Epidermal melanocyte (primary cell): Measurements from ENCODE around the gene MR1.

Source experiments
- DNase-seq: peaks from one replicate; pipeline ENCODE4 v3.0.0; 2011; ENCODE audit warnings: low spot score; ENCODE audit not compliant: insufficient read length

MR1 gene

DNA sequence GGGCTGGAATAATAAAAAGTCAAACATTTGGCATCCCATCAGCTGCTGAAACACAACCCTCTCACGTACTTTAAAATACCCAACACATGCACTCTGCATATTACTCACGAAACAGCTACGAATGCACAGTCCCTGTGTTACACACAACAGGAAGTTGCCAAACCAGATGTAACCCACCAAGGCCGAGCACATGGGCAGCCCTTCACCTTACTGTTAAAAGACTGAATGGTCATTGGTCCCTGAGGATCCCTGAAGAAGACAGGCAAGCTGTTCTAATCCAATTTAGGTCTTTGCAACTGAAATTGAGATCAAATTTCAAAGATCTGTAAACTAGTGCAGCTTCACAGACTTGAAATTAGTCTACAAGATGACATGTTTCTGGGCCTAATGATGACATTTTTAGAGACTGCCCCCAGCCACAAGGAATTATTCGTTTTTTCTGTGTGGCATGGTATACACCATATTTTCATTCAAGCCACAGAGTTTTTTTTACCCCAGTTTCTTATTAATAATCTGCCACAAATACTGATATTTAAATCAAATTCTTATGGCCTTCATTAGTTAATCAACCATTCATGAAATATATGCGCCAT is 29.1 kb downstream of the MR1 start:
- DNase-seq: no peak

- DNase-seq: no peak
These were observed 30.3 kb downstream of the MR1 start for GRCh38 chr1:181064011-181064623.

DNA sequence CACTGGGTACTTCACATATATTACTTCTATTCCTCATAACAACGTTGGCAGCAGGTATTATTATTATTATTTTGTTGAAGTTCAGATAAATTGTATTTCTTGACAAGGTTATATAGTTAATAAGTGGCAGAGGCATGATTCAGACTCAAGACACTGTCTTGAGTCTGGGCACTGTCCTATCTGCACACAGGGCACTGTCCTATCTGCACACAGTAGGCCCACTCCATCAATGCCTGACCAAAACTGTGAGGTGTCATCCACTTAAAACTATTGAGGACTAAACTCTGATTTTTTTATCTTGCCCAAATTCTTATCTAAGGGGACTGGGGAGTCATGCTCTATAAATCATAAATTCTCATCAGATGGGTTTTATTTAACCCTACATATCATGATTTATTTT is 30.9 kb downstream of the MR1 start:
- no peak for DNase-seq

DNA sequence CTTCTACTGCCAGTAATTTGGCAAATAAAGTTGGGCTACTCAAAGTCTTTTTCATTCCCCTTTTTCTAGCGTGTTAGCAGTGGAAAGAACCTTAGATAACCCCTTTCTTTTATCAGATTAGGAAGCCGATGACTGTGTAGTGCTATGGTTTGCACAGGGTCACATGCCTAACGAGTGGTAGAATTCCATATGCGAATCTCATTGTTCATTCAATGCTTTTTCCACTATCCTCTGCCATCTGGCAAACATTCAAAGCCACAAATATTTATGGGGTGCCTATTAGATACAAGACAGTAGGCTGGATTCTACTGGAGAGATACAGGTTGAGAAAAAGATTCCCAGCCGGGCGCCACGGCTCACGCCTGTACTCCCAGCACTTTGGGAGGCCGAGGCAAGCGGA is 39.9 kb downstream of the MR1 start:
- DNase-seq: peak; percentile 83

GRCh38 chr1:181075766-181076350 is 42.1 kb downstream of the MR1 start:
- no peak for DNase-seq

DNA sequence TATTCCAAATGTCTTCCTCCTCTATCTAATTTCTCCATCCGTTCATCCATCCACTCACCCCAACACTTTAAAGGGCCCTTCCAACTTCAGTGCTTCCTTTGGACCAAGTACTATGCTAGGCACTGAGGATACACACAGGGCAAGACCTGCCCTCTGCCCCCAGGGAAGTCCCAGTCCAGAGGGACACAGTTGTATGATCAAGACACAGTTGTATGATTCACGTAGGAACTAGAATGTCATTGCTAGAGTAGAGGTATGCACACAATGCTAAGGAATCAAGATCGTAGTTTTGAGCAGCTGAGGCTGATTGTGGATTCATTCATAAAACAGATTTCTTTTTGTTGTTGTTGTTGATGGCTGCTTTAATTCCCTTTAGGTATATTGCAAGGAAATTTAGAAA is 43.1 kb downstream of the MR1 start:
- DNase-seq: no peak

DNA sequence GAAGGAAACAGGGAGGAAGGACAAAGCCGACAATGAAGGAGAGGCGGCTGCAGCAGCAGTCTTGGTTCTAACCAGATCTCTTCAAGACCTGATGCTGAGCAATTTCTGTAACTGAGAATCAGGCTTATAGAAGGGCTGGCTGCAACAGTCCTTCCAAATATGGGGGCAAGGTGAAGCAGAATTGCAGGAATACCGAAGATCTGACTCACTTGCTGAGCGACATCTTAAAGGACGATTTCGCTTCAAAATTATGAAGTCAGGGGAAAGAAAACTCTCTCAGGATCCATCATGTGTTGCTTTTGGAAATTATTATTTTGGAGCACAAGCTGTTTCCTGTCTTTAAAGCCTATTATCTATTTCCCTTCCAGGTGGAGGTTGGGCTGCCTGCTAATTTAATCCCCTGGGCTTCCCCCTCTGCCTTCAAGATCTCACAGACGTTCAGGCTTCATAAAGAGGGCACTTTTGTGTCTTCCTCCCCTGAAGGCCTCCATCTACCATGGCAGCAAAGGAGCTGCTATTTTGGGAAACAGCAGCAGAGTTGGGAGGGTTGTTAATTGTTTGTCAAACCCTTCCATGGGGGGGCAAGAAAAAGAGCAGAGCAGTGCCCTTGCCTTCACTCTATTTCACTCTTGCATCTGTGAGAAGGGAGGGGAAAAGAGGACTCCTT is 43.9 kb downstream of the MR1 start:
- no peak for DNase-seq

DNA sequence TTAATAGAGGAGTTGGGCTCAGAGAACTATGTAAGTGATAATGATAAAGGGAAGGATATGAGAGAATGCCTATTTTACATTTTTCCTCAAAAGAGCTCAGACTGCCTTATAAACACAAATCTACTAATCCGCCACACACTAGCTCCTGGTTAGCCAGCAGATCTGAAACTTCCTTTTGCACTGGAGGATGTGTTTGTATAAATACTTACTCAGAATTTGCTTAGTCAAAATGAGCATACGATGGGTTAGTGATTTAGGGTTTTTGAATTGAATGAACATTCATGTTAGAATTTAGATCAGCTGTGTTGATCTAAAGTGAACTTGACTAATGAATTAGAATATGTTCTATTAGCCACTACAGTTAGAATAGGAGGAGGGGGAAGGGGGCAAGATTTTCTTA is 45.6 kb downstream of the MR1 start:
- no peak for DNase-seq

DNA sequence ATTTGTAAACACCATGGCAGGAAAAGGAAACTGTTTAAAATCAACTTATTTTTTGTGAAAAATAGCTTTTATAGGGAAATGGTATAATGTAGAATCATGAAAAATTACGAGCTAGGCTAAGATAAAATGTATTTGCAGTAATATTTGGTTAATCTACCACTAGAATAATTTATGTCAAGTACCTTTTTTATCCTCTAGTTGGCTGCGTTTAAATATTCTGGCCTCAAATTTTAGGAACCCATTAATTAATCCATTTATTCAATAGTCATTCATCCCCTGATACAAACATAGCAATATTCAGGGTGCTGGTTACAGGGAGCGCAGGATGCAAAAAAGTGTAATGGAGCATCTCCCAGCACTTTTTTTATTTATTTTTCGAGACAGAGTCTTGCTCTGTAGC is 46.1 kb downstream of the MR1 start:
- DNase-seq: no peak

DNA sequence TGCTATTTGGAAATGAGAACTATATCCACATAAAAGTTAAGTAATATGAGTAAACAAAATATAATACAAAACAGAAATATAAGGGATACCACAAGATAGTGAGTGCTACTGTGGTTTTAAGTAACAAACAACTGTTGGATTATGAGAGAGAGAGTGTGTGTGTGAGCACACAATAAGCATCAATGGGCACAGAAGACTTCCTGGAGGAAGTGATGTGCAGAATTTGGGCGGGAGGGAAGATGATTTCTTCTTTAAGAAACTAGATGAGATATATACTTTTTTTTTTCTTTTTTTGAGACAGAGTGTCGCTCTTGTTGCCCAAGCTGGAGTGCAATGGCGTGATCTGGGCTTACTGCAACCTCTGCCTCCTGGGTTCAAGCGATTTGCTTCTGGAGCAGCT is 46.8 kb downstream of the MR1 start:
- DNase-seq: no peak

DNA sequence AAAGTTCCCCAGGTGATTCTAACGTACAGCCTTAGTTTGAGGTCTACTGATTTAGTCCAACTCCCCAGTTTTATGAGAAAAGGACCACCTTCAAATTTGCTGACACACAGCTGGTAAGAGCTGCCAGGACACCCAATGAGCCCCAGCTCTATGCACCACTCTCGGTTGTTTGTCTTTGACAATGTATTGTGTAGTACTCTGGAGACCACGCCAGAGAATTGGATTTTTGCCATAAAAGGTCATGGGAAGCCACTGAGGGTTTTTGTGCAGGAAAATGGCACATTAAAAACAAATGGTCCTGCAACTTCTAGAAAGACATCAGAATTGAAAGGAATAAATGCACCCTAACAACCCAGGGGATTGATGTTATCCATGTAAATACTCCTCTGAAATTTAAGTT is 47.6 kb downstream of the MR1 start:
- DNase-seq: no peak

DNA sequence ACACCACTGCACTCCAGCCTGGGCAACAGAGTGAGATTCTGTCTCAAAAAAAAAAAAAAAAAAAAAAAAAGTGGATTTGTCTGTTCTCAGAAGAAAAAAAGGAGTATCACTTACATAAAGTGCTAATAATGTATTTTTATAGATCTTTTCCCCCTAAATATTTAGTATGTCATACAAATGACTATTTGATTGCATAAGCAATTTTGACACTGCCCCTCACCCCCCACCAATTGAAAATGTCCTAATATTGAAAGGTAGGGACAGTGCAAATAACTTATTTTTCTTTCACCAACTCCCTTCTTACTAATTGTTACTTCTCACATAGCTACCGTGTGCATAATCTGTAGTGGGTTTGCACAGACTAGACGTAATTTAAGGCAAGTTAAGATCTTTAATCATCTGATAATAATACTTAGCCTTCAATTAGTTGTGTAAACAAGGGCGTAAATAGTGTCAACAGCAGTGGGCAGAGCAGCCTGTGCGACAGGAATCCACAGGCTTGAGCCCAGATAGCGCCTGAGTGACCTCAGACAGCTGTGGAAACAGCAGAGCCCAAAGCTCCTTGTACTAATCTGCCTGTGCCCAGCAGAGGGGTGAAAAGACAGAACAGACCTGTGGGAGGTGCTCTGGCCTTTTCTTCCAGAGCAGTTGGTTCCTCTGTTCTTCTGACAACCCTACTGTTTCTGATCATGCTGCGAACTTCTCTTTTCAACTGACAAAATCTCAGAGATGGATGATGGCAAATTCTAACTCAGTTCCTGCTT is 50.2 kb downstream of the MR1 start:
- no peak for DNase-seq

- DNase-seq: no peak
These were observed 50.8 kb downstream of the MR1 start for GRCh38 chr1:181084606-181084969.

GRCh38 chr1:181086091-181086490 is 52.3 kb downstream of the MR1 start:
- DNase-seq: no peak

DNA sequence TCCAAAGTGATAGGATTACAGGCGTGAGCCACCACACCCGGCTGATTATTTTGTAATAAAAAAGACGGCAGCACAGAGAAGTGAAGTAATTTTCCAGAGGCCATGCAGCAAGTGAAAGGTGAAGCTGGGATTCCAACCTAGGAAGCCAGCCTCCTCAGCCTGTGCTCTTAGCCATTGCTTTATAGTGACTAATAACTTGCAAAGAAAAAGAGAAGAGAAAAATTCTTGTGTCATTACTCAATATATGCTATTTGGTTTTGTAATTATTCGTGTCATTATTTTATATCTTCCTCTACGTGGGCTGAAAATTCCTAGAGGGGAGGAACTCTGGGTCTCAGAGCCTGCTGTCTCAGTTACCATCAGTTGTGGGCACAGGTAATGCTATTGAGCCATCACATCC is 53.1 kb downstream of the MR1 start:
- no peak for DNase-seq

DNA sequence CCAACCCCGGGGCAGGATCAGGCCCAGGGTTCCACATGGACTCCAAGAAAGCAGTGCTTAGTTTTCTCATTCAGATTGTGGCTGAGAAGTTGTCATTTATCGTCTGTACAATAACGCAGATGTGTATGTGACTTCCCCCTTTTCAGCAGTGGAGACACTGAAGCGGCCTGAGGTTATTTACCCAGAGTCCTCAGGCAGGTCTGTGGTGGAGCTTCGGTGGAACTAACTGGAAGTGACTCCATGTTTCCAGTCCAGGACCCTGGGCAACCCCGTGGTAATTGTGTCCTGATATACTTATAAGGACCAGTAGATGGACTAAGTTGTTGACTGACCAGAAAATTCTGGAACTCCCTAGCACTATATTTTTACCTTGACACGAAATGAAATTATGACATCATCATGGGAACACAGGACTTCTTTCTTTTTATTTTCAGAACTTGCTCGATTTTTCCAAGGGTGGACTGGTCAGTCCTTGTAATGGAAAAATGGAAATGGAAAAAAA is 53.7 kb downstream of the MR1 start:
- DNase-seq: no peak

DNA sequence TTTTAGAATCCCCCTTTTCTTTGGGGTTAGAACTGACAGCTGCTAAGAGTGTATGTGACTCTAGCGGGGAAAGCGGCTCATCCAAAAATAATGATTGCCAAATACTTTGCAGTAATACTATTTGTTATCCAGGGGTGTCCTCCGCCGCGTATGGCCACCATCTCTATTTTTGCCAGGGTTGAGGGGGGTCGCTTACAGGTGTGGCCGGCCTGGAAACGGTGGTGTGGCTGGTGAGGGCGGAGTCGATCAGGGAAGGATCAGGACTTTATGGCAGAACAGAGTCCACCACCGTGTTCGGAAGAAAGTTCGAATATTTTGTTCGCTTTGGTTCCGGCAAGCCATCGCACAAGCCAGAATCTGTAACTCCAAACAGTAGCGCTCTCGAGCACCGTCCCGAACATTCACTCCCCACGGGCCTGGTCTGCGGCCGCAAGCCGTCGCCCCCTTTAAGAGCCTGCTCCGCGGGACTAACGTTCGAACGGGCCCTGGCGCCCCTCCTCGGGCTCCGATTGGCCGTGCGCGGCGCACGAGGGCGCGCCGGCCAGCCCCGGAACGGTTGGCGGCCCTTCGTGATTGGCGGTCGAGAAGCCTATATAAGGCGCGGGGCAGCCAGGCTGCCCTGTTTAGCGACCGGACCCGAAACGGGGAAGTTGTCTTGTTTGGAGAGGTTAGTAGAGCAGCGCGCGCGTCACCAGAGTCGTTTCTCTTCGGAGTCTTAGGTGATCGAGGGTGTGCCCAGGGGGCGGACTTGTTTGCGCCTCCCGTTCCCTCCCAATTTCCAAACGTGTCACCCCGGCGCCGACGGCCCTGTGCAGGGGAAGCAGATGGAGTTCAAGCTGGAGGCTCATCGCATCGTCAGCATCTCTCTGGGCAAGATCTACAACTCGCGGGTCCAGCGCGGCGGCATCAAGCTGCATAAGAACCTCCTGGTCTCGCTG is 54.6 kb downstream of the MR1 start, which contains the start of gene IER5:
IER5 (plus strand) TSS at position 622 of the 938 bp plus-strand sequence; CDS start at position 825, 203 bp downstream.
- peak; percentile 66 for DNase-seq

DNA sequence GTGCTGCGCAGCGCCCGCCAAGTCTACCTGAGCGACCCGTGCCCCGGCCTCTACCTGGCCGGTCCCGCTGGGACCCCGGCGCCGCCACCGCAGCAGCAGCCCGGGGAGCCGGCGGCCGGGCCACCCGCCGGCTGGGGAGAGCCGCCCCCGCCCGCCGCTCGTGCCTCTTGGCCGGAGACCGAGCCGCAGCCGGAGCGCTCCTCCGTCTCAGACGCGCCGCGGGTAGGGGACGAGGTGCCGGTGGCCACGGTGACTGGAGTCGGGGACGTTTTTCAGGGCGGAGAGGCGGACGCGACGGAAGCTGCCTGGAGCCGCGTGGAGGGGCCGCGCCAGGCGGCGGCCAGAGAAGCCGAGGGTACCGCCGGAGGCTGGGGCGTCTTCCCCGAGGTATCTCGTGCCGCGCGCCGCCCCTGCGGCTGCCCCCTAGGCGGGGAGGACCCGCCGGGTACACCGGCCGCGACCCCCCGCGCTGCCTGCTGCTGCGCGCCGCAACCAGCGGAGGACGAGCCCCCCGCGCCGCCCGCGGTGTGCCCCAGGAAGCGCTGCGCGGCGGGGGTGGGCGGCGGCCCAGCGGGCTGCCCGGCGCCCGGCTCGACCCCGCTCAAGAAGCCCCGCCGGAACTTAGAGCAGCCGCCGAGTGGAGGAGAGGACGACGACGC is 55.4 kb downstream of the MR1 start:
- no peak for DNase-seq

- DNase-seq: no peak
These were observed 56.1 kb downstream of the MR1 start for GRCh38 chr1:181089676-181090544.
